Activated CD4-positive, alpha-beta T cell treated with anti-CD3 and anti-CD28 coated beads, Interleukin-2, amount 50 U/mL, for 16 hours (primary cell): ENCODE results near the gene CLTRN.

Experiments used
- DNase-seq: peaks from one replicate; pipeline ENCODE4 v3.0.0-alpha.2; 2020

The CLTRN gene

GRCh38 chrX:15646543-15646942 lies 18.1 kb downstream of the CLTRN start:
- DNase-seq: no peak

DNA sequence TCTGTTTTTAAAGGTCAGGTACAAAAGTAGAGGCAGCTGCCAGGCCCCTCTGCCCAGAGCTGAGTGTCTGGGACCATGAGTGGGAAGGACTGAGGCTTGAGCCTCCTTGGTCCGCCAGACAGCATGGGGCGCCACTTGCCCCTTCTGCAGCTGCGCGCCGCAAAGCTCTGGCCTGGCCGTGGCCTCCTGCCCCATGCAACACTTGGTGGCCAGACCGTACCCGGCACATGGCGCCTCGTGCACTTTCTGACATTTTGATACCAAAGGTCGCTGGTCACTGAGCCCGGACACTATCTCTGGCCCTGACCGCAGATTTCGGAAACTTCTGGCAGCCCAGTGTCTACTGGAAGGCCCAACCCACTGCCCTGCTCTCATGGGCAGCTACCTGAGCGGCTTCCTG lies 18.6 kb downstream of the CLTRN start:
- no peak for DNase-seq

- no peak for DNase-seq
These were observed 19.3 kb downstream of the CLTRN start for GRCh38 chrX:15645266-15645665.

- DNase-seq: no peak
These were observed 20.1 kb downstream of the CLTRN start for GRCh38 chrX:15644560-15644872.

DNA sequence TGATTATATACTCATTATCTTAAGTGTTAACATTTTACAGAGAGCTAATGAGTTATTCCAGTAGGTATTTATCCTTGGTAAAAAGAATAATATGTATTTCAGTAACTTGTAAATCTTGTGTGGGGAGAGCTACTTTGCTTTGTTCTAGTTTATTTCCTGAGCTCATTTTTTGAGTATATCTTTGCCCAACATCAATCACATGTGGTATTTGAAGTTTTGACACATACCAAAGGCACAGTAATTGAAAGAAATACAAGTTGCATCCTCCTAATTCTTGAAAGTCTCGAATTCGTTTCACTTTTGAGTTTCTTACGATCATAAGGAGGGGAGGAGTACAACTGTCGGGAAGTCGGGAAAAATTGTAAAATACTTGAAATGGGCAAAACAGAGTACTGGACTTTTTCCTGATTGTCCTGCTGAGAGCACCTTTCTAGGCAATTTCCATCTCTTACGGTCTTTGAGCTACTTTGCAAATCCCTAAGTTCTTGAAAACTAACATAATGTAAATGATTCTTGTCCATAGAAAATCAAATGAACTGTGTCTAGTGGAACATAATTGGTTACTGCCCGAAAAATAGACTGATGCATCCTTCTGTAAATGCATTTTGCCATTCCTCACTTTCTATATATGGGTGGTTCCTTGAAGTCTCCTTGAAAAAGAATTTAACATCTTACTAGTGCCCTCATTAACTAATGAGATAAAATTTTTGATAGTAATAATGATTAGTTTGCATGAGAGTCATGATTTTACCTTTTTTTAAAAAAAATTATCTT lies 20.6 kb downstream of the CLTRN start:
- DNase-seq: no peak

- DNase-seq: no peak
These were observed 33.0 kb downstream of the CLTRN start for GRCh38 chrX:15631637-15632036.

DNA sequence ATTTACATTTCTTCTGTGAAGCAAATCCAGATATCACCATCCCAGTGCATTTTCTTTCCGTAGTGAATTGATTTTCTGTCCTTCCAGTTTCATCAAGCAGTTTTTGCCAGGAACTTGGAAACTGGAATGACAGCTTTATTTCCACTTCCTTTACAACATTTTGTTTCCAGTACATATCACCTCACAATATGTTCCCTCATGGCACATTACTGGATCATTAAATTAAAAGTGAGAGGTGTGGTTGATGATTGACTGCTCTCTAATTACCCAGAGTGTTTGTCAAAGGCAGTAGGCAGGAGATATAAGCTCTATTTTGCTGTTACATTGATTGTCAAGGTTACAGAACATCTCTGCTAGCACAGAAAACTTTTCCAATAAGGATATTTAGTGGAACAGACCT lies 41.6 kb downstream of the CLTRN start:
- no peak for DNase-seq

DNA sequence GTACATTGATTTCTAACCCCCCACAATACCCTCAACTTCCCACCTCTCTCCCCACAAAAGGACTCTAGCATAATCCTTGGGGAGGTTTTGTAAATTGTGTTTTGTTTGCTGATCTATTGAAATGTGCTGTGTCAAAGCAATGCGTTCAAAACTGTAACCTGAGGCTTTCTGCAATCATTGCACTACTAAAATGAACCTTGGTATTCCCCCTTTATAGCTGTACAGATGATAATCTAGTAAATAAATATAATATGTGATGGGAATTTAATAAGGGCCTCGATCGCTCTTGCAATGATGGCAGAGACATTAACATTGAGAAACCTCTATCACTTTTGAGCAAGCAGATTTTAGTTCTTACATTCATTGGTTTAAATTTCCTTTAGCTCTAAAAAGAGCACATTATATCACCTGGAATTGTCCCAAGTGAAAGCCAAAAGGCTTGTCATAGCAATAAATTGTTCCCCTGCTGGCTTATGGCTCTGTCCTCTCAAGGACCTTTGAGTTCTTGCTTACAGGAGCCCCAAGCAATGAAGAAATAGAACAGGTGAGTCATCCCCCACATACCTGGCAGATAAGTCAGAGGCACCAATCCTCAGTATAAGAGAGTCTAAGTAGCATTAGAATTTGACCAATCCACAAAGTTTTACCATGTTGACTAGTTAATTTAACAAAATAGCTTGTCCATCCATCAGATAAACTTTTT lies 45.4 kb downstream of the CLTRN start:
- no peak for DNase-seq

DNA sequence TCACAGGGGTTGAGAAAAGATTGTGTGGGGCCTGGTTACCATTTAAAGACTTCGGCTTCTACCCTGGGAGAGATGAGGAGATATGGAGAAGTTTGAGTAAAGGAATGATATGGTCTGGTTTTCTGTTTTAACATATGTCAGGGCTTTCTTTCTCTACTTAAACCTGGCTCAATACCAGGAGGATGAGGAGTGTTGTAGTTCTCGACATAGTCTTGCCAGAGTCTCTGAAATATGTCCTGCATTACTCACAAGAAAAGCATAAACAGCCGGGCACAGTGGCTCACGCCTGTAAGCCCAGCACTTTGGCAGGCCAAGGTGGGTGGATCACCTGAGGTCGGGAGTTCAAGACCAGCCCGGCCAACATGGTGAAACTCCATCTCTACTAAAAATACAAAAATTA lies 47.5 kb downstream of the CLTRN start:
- DNase-seq: no peak

- DNase-seq: no peak
These were observed 48.1 kb downstream of the CLTRN start for GRCh38 chrX:15616531-15616930.

DNA sequence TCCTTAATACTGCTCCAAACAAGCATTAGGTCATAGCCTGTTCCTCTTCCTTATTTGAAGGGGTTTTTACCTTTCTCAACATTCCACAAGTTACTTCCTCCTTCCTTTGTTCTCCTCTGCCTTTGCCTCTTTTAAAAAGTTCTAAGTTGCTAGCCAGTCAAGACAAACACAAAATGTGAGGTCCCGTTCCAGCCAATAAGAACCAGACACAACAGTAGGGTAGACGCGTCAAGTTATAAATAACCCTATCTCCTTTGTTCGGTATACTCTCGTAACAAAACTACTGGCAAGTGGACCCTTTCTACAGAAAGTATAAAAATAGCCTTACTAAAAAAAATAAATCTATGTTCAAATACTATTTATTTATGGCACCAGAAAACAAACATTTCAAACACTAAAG lies 57.5 kb downstream of the CLTRN start:
- DNase-seq: no peak

- DNase-seq: no peak
These were observed 58.5 kb downstream of the CLTRN start for GRCh38 chrX:15606136-15606535.

DNA sequence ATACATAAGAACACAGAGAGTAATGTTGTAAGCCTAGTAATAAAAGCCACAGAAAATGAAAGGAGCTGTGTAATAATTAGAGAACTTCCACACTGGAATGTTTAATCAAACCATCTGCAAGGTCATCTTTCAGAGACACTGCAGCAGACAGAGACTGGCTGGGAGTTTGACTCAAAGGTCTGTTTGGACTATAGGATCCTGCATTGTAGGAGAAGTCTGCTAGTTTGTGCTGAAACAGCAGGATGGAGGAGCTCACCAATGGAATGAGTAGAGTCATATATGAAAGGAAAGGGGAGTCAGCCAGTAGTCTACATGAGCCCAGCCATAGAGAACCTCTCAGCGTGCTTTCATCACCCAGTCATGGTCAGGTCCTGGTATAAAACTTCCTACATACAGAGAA lies 59.4 kb downstream of the CLTRN start:
- DNase-seq: no peak

DNA sequence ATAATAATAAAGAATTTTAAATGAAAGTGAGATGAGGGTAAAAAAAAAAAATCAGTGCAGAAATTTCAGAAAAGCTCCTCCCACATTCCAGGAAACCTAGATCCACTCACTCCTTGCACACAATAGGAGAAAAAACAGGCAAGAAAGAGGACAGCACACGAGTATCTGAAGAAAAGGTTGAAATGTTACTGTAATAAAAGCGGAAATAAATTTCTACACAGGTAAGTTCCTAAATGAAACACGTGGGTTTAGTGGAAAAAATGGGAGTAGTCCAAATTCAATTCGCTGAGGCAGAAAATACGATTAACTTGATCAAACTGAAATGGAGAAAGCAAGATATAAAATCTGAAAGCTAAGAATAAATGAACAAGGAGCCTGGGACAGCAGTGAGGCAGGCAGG lies 61.8 kb downstream of the CLTRN start:
- no peak for DNase-seq

DNA sequence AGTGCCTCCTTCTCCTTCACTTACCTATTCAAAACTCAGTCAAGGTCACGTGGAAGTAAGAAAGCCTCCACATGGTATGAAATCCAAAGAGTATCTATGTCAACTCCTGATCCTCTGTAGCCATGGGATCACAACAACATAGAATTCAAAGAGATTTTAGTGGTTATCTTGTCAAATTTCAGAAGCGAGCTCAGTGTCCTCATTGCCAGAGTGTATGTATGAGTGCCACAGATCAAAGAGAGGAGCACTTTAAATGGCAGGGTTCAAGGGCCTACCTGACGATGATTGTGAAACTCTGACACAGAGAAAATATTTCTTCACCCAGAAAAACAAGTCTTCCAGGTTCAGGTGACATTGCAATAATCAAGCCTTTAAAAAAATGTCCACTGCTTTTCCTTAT lies 62.7 kb downstream of the CLTRN start:
- DNase-seq: no peak

DNA sequence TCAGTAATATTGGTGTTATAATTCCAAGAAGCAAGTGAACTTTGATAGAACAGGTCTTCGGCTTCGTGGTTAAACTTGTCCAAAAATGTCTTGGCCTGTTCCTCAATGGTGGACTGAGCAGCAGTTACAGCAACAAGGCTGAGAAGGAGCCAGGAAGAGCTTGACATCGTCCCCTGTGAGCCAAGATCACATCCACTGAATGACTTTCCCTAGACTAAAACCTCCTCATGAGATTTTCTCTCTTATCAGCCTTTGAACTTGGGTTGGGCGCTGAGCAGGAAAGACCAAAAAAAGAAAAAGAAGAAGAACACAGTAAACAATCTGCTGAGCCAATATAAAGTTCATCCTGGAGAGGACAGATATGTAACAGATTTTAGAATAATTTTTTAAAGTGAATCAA lies 63.9 kb downstream of the CLTRN start, which contains the start of gene ACE2:
TSS of gene ACE2 (minus strand) at position 216 of the 400 bp plus-strand sequence. CDS start at position 167, 49 bp downstream.
- DNase-seq: no peak

GRCh38 chrX:15600049-15600448 lies 64.6 kb downstream of the CLTRN start:
- DNase-seq: no peak

DNA sequence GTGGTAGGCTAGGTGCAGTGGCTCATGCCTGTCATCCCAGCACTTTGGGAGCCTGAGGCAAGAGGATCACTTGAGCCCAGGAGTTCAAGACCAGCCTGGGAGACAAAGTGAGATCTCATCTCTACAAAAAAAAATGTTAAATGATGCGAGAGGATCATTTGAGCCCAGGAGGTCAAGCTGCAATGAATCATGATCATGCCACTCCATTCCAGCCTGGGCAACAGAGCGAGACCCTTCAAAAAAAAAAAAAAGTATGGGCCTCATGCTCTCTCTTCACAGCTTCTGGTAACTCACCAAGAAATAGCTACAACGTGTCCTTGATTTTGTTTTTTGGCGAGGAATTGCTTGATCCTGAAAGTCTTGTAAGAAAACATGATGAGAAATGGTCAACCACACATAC lies 65.1 kb downstream of the CLTRN start:
- DNase-seq: no peak

DNA sequence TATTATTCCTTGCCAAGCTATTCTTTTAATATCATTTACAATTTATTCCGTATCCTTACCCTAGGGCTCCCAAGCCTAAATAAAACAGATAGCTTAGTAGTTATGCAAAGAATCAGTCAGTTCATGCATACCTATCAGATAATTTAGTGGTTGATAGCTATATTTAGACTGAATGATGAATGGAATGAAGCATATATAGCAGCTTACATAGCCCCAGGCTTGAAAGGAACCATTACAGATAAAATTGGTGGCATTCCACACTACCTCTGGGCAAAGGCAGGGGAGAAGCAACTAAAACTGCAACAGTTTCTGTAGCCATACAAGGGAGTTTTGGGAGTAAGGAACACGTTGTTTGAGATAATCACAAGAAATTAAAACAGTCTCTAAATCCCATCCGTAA lies 66.6 kb downstream of the CLTRN start:
- DNase-seq: no peak

GRCh38 chrX:15594371-15594770 lies 70.2 kb downstream of the CLTRN start:
- DNase-seq: no peak

- no peak for DNase-seq
These were observed 84.5 kb downstream of the CLTRN start for GRCh38 chrX:15579778-15580747.
